H1 (cell line): ENCODE data around the gene TIMM22. TPM values are rescaled to one million over a fixed set of nuclear protein-coding genes. Genes with fewer than 3 reads are reported as not detected.

ENCODE experiments used
- FOSL1 ChIP-seq: IDR thresholded peaks from 2 replicates; pipeline ENCODE4 v1.6.1; 2011; ENCODE audit warnings: mild to moderate bottlenecking, low read depth, low read length, moderate library complexity; ENCODE audit not compliant: insufficient read depth
- HDAC2 ChIP-seq, 2 experiments: fragments of 300-600 bp in 1 of 2; sonication (generic) in 1 of 2; IDR thresholded peaks; 2 replicates each; pipeline ENCODE4 v1.6.1; 2011 to 2012; ENCODE audit warnings: low read depth in 2 of 2, low read length in 2 of 2, mild to moderate bottlenecking in 2 of 2, moderate library complexity in 2 of 2, borderline replicate concordance in 1 of 2, inconsistent platforms in 1 of 2
- KDM1A ChIP-seq: fragments of 200-600, 300-600 bp; sonication (generic); IDR thresholded peaks from 2 replicates; pipeline ENCODE4 v1.7.1; 2016; ENCODE audit warnings: mild to moderate bottlenecking, low read length, borderline replicate concordance
- polyA plus RNA-seq, 7 experiments: library from polyadenylated mRNA; depleted of rRNA in 3 of 7; stranded (reverse) in 5 of 7; unstranded in 2 of 7; fragments of >200 nt in 5 of 7; fragments of 200-250 nt in 2 of 7; gene quantifications; 1 replicate in 5 of 7; 2 replicates in 1 of 7; 4 replicates in 1 of 7; pipeline versions ENCODE4 v1.2.1 to v1.2.3, GENCODE V29; 2011 to 2013; ENCODE audit warnings: missing spikeins in 2 of 7, mixed read lengths in 2 of 7
- total RNA-seq: library from RNA; stranded (reverse); fragmentation: NEBNext Ultra II Directional; extraction: Animal tissue kit (Norgen Biotek cat#: 25700); gene quantifications from 2 replicates; pipeline ENCODE4 v1.2.1, GENCODE V29; 2021

Gene TIMM22
- total and polyA plus RNA-seq, 2 of the 8 experiments (the other 6 are each of a cell fraction or from before 2014, with no cell fraction given), result 13.8 to 17.4 TPM

DNA sequence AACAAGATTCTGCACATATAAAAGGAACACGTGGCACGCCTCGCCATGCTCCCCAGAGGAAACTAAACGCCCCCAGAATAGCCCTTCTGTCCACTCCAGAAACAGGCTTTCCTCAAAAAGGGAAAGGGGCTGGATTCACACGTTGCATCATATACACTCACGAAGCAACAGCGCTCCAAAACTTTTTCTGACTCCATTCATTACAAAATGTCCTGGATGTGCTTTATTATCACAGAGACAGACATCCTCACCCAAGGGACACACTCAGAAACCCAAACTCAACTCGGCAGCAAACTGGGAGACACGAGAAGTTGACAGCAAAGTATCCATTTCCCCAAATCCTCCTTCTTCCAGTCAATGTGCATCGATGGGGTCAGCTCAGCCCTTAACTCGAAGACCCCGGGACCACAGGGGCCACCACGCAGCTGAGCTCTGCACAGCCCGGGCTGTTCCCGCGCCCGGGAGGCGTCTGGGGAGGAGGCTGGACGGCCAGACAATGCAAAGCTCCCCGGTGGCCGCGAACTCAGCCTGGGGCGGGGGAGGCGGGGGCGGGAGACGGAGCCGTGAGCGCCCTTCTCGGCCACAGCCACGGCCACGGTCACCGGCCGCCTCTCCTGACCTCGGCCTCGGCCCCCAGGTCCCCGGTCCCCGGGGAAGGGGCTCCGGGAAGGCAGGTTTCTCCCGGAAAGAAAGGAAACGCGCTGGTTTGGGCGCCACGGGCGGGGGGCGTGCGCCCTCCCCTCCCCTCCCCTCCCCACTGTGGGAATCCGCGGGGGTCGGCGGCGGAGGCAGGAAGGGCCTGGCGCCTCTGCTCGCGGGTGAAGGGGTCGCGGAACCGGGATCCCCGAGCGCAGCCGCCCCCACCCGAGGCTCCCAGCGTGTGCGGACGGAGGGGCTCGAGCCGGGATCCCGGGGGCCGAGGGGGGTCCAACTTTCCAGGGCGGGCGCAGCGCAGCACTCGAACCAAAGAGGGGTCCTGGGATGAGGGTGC is 18.5 kb upstream of the TIMM22 start (continued):
- TF ChIP-seq HDAC2 (IDR thresholded peaks at IDR 0.05; ENCODE audit: borderline replicate concordance in 1 of 2, low read depth in 2 of 2, low read length in 2 of 2) (0 out of 4 replicates have a peak, but pooled peaks have one; percentile 17 to 33), FOSL1 (no peak), KDM1A (no peak)
